Activated B cell treated with CpG ODN at 0.5 μM for 24 hours (primary cell): ENCODE measurements around the gene LONP1. TPM values are rescaled to one million over a fixed set of nuclear protein-coding genes. Genes with fewer than 3 reads are reported as not detected.

ENCODE experiments used
- ATAC-seq: fragments of 200-7000 bp; cut with Tn5 transposase; one replicate; pipeline ENCODE4 v1.10.0; 2021; ENCODE audit warnings: low read depth, mild to moderate bottlenecking, moderate library complexity
- CTCF ChIA-PET: fragments of 350-600 bp; sonication (Branson Sonifier 250); formaldehyde crosslinking; loops from one replicate; lab custom pipeline; 2021; ENCODE audit warnings: antibody characterized with exemption; lab: Charles Lee
- POLR2A ChIA-PET: fragments of 350-600 bp; sonication (Branson Sonifier 250); formaldehyde crosslinking; loops from one replicate; lab custom pipeline; 2021; ENCODE audit warnings: antibody characterized with exemption; lab: Charles Lee
- DNase-seq: peaks from one replicate; pipeline ENCODE4 v3.0.0; 2022
- H3K27ac Mint-ChIP-seq: one replicate; pipeline ENCODE4 v1.8.0; 2020; ENCODE audit warnings: mixed read lengths
- H3K27me3 Mint-ChIP-seq: one replicate; pipeline ENCODE4 v1.8.0; 2021; ENCODE audit warnings: mixed read lengths
- H3K36me3 Mint-ChIP-seq: one replicate; pipeline ENCODE4 v1.8.0; 2021; ENCODE audit warnings: low read depth, mixed read lengths
- H3K4me1 Mint-ChIP-seq: one replicate; pipeline ENCODE4 v1.8.0; 2021; ENCODE audit warnings: mixed read lengths
- H3K4me3 Mint-ChIP-seq: one replicate; pipeline ENCODE4 v1.8.0; 2020; ENCODE audit warnings: mild to moderate bottlenecking, mixed read lengths
- H3K9me3 Mint-ChIP-seq: one replicate; pipeline ENCODE4 v1.8.0; 2020; ENCODE audit warnings: mixed read lengths
- intact Hi-C: fragments of 100-400 bp; cut with micrococcal nuclease; formaldehyde crosslinking; loops from one replicate; pipeline ENCODE4 v1.15.1; 2024
- total RNA-seq: library from RNA; stranded (reverse); gene quantifications from 2 replicates; pipeline ENCODE4 v1.2.3, GENCODE V29; 2022
- TF ChIP-seq, protein P1 (sequence below): fragments of 200-600 bp; IDR thresholded peaks from one replicate; pipeline ENCODE4 v1.8.0; 2022; ENCODE audit warnings: antibody characterized with exemption, mild to moderate bottlenecking

Gene LONP1
- total RNA-seq, 1 donor from 2014 or later, result 72.9 TPM

DNA sequence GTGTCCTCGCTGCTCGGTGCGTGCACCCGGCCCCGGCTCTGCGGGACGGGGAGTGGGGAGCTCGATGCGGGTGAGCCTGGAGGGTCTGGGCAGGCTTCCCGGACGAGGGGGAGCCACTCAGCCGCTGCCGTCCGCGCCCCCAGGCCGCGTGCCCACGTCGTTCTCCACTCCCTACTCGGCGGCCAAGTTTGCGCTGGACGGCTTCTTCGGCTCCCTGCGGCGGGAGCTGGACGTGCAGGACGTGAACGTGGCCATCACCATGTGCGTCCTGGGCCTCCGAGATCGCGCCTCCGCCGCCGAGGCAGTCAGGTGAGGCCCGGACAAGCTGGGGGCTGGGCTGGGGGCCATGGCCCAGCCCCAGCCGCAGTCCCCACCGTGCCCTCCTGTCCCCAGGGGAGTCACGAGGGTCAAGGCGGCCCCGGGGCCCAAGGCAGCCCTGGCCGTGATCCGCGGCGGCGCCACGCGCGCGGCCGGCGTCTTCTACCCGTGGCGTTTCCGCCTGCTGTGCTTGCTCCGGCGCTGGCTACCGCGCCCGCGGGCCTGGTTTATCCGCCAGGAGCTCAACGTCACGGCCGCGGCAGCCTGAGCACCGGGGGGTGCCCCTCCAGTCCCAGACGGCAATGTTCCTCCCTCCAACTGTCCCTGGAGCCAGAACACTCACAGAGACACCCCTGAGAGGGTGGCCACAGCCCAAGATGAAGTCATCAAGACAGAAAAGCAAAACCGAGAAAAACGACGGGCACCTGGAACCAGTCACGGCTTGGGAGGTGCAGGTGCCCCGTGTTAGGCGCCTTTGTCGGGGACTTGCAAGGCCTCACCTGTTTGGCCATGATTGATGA is 32.4 kb downstream of the LONP1 start:
- TF ChIP-seq, protein P1, sequence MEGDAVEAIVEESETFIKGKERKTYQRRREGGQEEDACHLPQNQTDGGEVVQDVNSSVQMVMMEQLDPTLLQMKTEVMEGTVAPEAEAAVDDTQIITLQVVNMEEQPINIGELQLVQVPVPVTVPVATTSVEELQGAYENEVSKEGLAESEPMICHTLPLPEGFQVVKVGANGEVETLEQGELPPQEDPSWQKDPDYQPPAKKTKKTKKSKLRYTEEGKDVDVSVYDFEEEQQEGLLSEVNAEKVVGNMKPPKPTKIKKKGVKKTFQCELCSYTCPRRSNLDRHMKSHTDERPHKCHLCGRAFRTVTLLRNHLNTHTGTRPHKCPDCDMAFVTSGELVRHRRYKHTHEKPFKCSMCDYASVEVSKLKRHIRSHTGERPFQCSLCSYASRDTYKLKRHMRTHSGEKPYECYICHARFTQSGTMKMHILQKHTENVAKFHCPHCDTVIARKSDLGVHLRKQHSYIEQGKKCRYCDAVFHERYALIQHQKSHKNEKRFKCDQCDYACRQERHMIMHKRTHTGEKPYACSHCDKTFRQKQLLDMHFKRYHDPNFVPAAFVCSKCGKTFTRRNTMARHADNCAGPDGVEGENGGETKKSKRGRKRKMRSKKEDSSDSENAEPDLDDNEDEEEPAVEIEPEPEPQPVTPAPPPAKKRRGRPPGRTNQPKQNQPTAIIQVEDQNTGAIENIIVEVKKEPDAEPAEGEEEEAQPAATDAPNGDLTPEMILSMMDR, result no peak
- Mint-ChIP-seq H3K27ac (no peak overlapping the region), H3K9me3 (no peaks in the 10 kb centered on the region), H3K36me3 (peaks cover 21% of the 10 kb centered on the region), H3K4me1 (peaks cover 33% of the 10 kb centered on the region), H3K27me3 (no peaks in the 10 kb centered on the region), H3K4me3 (peak overlapping the region; percentile 85)
- ATAC-seq (no peak), DNase-seq (no peak)
- CTCF ChIA-PET, result interaction anchor here (1.1 to 2.0 kb wide), 4 partner anchors 11 to 117 kb away, joined by 3 to 5 read pairs (median 4); no protein-coding TSS in a partner anchor
- POLR2A ChIA-PET, result interaction anchor here (0.7 to 6.4 kb wide), 12 partner anchors 8 to 1053 kb away, joined by 3 to 102 read pairs (median 7); partner anchors contain the start of genes CATSPERD, KHSRP, LONP1 and SAFB
- intact Hi-C loops, result loop anchor here (1.0 to 2.0 kb wide), 3 partner anchors 64 to 897 kb away; partner anchors contain the start of genes FEM1A and SAFB

DNA sequence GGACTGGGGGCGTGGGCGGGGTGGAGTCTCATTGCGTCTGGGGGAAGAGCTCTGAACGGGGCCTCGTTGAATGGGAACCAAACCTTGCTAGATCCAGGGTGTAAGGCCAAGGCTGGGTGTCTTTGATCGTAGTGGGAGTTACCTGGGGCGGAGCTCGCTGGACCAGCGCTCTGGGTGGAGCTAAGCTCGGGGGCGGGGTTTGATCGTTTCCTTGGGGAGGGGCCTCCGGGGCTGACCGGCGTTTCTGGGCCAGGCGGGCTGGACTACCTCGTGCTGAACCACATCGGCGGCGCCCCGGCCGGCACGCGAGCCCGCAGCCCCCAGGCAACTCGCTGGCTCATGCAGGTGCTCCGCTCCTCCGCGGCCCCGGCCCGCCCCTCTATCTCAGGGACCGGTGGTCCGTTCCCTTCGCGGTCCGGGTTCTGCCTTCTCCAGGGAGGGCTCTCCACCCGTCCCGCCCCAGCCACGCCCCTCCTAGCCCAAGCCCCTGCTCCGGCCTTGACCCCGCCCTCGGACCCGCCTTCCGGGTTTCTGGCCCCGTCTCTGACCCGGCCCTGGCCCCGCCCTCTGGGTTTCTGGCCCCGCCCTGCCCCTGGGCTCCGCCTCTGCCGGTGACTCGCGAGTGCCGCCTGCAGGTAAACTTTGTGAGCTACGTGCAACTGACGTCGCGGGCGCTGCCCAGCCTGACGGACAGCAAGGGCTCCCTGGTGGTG is 33.1 kb downstream of the LONP1 start:
- H3K27ac Mint-ChIP-seq, result peak overlapping the region; percentile 89
- no peaks in the 10 kb centered on the region for H3K9me3 Mint-ChIP-seq
- ATAC-seq, result peak; percentile 74
- DNase-seq, result peak; percentile 100
- H3K4me1 Mint-ChIP-seq, result peaks cover 30% of the 10 kb centered on the region
- peaks cover 13% of the 10 kb centered on the region for H3K36me3 Mint-ChIP-seq
- H3K4me3 Mint-ChIP-seq, result peak overlapping the region; percentile 85
- ChIA-PET POLR2A (interaction anchor here (0.5 to 6.4 kb wide), 16 partner anchors 9 to 1052 kb away, joined by 3 to 102 read pairs (median 6); partner anchors contain the start of genes CATSPERD, KHSRP, LONP1 and SAFB), CTCF (interaction anchor here (1.1 to 2.0 kb wide), 4 partner anchors 10 to 117 kb away, joined by 3 to 5 read pairs (median 4); no protein-coding TSS in a partner anchor)
- TF ChIP-seq, protein P1, result peak; percentile 31
- intact Hi-C loops, result loop anchor here (1.0 to 2.0 kb wide), 4 partner anchors 64 to 896 kb away; partner anchors contain the start of genes FEM1A, SAFB and VMAC
- no peaks in the 10 kb centered on the region for H3K27me3 Mint-ChIP-seq

DNA sequence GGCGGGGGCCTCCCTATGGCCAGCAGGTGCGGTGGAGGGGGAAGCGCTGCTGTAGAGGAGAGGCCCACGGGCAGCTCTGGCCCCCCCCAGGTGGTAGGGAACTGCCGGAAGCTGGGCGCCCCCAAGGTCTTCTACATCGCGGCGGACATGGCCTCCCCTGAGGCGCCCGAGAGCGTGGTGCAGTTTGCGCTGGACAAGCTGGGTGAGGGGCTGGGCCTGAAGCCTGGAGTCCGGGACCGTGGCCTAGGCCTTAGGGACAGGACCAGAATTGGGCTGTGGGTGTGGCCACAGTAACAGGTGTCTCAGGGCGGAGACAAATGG is 33.7 kb downstream of the LONP1 start:
- Mint-ChIP-seq H3K36me3 (peaks cover 12% of the 10 kb centered on the region), H3K27me3 (no peaks in the 10 kb centered on the region), H3K27ac (peak overlapping the region; percentile 89), H3K4me1 (peaks cover 35% of the 10 kb centered on the region), H3K9me3 (no peaks in the 10 kb centered on the region), H3K4me3 (peak overlapping the region; percentile 85)
- ATAC-seq, result no peak
- DNase-seq, result no peak
- ChIA-PET CTCF (interaction anchor here (1.3 to 2.0 kb wide), 3 partner anchors 41 to 118 kb away, joined by 3 to 5 read pairs (median 4); no protein-coding TSS in a partner anchor), POLR2A (interaction anchor here (0.6 to 6.4 kb wide), 9 partner anchors 9 to 738 kb away, joined by 3 to 102 read pairs (median 5); partner anchors contain the start of genes CATSPERD, KHSRP, LONP1 and SAFB)
- TF ChIP-seq, protein P1, result no peak
- intact Hi-C loops, result loop anchor here (1.0 to 2.0 kb wide), 3 partner anchors 218 to 895 kb away; partner anchors contain the start of genes FEM1A and VMAC

DNA sequence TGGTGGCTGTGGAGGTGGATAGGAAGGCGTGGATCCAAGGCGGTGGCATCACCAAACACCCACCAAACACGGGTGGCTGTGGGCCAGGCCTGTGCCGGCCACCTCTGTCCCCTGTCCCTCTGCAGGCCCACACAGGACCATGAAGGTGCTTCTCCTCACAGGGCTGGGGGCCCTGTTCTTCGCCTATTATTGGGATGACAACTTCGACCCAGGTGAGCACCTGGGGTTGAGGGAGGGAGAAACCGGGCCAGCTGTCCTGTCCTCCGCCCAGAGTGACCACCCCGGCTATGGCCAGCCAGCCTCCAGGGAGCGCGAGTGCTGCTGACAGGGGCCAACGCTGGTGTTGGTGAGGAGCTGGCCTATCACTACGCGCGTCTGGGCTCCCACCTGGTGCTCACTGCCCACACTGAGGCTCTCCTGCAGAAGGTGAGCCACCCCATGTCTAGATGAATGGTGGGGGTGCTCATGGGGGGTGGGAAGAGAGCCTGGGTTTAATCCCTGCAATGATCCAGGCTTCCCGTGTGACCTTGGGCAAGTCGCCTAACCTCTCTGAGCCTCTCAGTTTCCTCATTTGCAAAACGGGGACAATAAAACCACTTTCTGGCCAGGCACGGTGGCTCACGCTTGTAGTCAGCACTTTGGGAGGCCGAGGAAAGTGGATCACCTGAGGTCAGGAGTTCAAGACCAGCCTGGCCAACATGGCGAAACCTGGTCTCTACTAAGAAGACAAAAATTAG is 35.1 kb downstream of the LONP1 start:
- Mint-ChIP-seq H3K27me3 (peaks cover 2% of the 10 kb centered on the region), H3K4me1 (peaks cover 30% of the 10 kb centered on the region), H3K36me3 (peaks cover 6% of the 10 kb centered on the region), H3K9me3 (no peaks in the 10 kb centered on the region), H3K27ac (no peak overlapping the region), H3K4me3 (no peak overlapping the region)
- DNase-seq (no peak), ATAC-seq (no peak)
- TF ChIP-seq, protein P1, result no peak
- intact Hi-C loops, result loop anchor here (5.0 kb wide), 1 partner anchor 1923 kb away; the partner anchor contains the start of genes APBA3 and MRPL54
- ChIA-PET CTCF (no interaction called here), POLR2A (no interaction called here)
